ENCODE data around the gene EFHC1.

Gene EFHC1

GRCh38 chr6:52499026-52499425 lies 78.9 kb downstream of the EFHC1 start:
- TF ChIP-seq ARNTL (CRISPR knock-in tag; IDR thresholded peaks at IDR 0.05; ENCODE audit: borderline replicate concordance, low read depth) (no peak), CREB5 (CRISPR knock-in tag; IDR thresholded peaks at IDR 0.05; ENCODE audit: low read depth) (no peak), CSRNP3 (CRISPR knock-in tag; IDR thresholded peaks at IDR 0.05) (no peak), ZFP30 (CRISPR knock-in tag; IDR thresholded peaks at IDR 0.05) (no peak), GLIS3 (CRISPR knock-in tag; IDR thresholded peaks at IDR 0.05) (no peak), ZNF565 (CRISPR knock-in tag; conservative IDR thresholded peaks at IDR 0.05; ENCODE audit: low read depth) (no peak), ISL1 (CRISPR knock-in tag; IDR thresholded peaks at IDR 0.05) (no peak), TCF4 (CRISPR knock-in tag; IDR thresholded peaks at IDR 0.05; ENCODE audit: borderline replicate concordance) (no peak), PPARA (CRISPR knock-in tag; IDR thresholded peaks at IDR 0.05; ENCODE audit: borderline replicate concordance) (no peak), ZFP3 (CRISPR knock-in tag; IDR thresholded peaks at IDR 0.05) (no peak), BACH2 (CRISPR knock-in tag; IDR thresholded peaks at IDR 0.05; ENCODE audit: borderline replicate concordance) (no peak), ZNF70 (CRISPR knock-in tag; IDR thresholded peaks at IDR 0.05) (no peak), OSR1 (CRISPR knock-in tag; IDR thresholded peaks at IDR 0.05) (no peak), CSDC2 (CRISPR knock-in tag; IDR thresholded peaks at IDR 0.05) (no peak), ESRRG (CRISPR knock-in tag; IDR thresholded peaks at IDR 0.05) (no peak)
- ATAC-seq, result no peak; the same call in 1 of the 3 replicates

- TF ChIP-seq ZFP30 (CRISPR knock-in tag; IDR thresholded peaks at IDR 0.05), result no peak
- no peak for TF ChIP-seq PATZ1 (CRISPR knock-in tag; IDR thresholded peaks at IDR 0.05; ENCODE audit: borderline replicate concordance)
- TF ChIP-seq SNAI2 (CRISPR knock-in tag; IDR thresholded peaks at IDR 0.05), result no peak
- TF ChIP-seq CSDC2 (CRISPR knock-in tag; IDR thresholded peaks at IDR 0.05), result no peak
- TF ChIP-seq PPARA (CRISPR knock-in tag; IDR thresholded peaks at IDR 0.05; ENCODE audit: borderline replicate concordance), result no peak
- TF ChIP-seq TOX (CRISPR knock-in tag; IDR thresholded peaks at IDR 0.05; ENCODE audit: borderline replicate concordance), result no peak
- TF ChIP-seq ISL1 (CRISPR knock-in tag; IDR thresholded peaks at IDR 0.05), result no peak
- TF ChIP-seq TSHZ2 (CRISPR knock-in tag; IDR thresholded peaks at IDR 0.05), result no peak
- no peak for ATAC-seq
These were observed 79.6 kb downstream of the EFHC1 start for GRCh38 chr6:52499681-52500236.

GRCh38 chr6:52500238-52501129 lies 80.3 kb downstream of the EFHC1 start:
- ATAC-seq, result no peak
- TF ChIP-seq ZNF8 (CRISPR knock-in tag; IDR thresholded peaks at IDR 0.05) (no peak), ESRRG (CRISPR knock-in tag; IDR thresholded peaks at IDR 0.05) (no peak), ZFP3 (CRISPR knock-in tag; IDR thresholded peaks at IDR 0.05) (no peak), CSDC2 (CRISPR knock-in tag; IDR thresholded peaks at IDR 0.05) (no peak), SNAI2 (CRISPR knock-in tag; IDR thresholded peaks at IDR 0.05) (no peak), ZFP30 (CRISPR knock-in tag; IDR thresholded peaks at IDR 0.05) (no peak), ZNF565 (CRISPR knock-in tag; conservative IDR thresholded peaks at IDR 0.05; ENCODE audit: low read depth) (no peak), TCF4 (CRISPR knock-in tag; IDR thresholded peaks at IDR 0.05; ENCODE audit: borderline replicate concordance) (no peak), POU6F1 (CRISPR knock-in tag; IDR thresholded peaks at IDR 0.05; ENCODE audit: borderline replicate concordance, low read depth) (no peak), GLIS3 (CRISPR knock-in tag; IDR thresholded peaks at IDR 0.05) (no peak), CREB5 (CRISPR knock-in tag; IDR thresholded peaks at IDR 0.05; ENCODE audit: low read depth) (no peak), ZC3H10 (CRISPR knock-in tag; IDR thresholded peaks at IDR 0.05) (no peak), RARB (CRISPR knock-in tag; IDR thresholded peaks at IDR 0.05) (no peak), CSRNP3 (CRISPR knock-in tag; IDR thresholded peaks at IDR 0.05) (no peak), ISL1 (CRISPR knock-in tag; IDR thresholded peaks at IDR 0.05) (no peak)
